PC-9 (cell line): ENCODE results near the gene C9orf85.

Experiments used
- CTCF ChIP-seq: fragments of 200-600 bp; sonication (generic); conservative IDR thresholded peaks from 2 replicates; pipeline ENCODE4 v1.6.1; 2017; ENCODE audit warnings: mixed run types, antibody characterized with exemption, mild to moderate bottlenecking, moderate library complexity
- EZH2 ChIP-seq: fragments of 200-600 bp; sonication (generic); IDR thresholded peaks from 2 replicates; pipeline ENCODE4 v1.8.0; 2017; ENCODE audit warnings: antibody characterized with exemption, low read depth

DNA sequence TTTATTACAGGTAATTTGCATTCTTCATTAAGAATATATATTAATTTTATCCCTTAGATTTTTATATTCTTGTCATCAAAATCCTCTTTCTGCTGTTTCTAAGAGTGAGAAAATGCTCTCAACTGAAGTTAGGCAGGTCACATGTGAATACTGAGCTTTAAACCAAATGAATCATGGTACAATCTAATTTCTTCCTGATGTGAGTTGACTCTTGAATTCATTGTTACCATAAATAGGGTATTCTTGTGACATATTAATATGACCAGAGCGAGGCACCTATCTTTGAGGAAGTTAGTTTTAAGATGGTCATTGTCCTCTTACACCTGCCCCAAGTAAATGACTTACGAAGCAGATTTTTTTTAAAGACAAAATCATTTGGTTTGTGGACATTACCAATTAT is 17.4 kb downstream of the C9orf85 start:
- TF ChIP-seq CTCF (no peak), EZH2 (no peak)
